HG03060 (cell line): Measurements from ENCODE around the gene MLC1.

ENCODE experiments used
- ATAC-seq: cut with Tn5 transposase; IDR thresholded peaks from one replicate; pipeline ENCODE4 v1.9.1; 2021; ENCODE audit warnings: low read depth, moderate number of reproducible peaks; ENCODE audit not compliant: unreplicated experiment

MLC1 gene

GRCh38 chr22:50085211-50085972 lies at the start of gene MLC1:
MLC1 (minus strand) TSS chr22:50085426; CDS start chr22:50084902, 524 bp downstream.
- no peak for ATAC-seq

DNA sequence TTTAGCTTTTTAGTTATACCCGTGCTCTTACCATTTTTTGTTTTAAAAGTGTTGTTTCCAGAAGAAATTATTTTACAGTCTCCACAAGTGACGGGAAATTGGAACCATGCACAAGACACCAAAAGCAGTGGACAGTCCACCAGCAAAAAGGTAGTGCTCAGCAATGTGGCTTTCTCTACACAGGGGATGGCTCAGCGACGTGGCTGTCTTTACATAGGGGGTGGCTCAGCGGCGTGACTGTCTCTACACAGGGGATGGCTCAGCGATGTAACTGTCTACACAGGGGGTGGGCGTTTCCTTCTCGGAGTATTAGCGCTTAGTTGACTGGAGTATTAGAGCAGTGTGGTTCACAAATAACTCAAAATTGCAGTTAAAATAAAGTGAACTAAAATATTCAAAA lies 49.3 kb upstream of the MLC1 start:
- no peak for ATAC-seq

GRCh38 chr22:50131894-50132293 lies 46.7 kb upstream of the MLC1 start:
- ATAC-seq = no peak

GRCh38 chr22:50129121-50129736 lies 44.0 kb upstream of the MLC1 start:
- ATAC-seq = no peak

DNA sequence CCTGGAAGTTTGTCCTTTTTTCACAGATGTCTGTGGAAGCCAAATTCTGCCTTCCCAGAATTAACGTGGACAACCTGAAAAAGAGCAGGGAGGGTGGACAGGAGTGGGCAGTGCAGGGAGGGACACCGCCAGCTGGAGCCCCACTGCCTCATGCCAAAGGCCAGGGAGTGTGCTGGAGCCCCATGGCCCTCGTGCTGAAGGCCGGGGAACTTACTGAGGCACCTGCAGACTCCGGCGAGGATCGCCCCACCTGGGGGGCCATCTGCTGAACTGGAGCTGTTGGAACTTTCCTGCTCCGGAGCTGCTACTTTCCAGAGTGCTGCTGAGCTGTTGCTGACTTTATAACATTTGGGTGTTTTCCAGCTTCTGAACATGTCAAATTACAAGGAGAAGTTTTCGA lies 39.8 kb upstream of the MLC1 start:
- ATAC-seq = no peak

- no peak for ATAC-seq
Observed at GRCh38 chr22:50123119-50123518, 37.9 kb upstream of the MLC1 start.

GRCh38 chr22:50121202-50121740 lies 36.0 kb upstream of the MLC1 start:
- no peak for ATAC-seq

DNA sequence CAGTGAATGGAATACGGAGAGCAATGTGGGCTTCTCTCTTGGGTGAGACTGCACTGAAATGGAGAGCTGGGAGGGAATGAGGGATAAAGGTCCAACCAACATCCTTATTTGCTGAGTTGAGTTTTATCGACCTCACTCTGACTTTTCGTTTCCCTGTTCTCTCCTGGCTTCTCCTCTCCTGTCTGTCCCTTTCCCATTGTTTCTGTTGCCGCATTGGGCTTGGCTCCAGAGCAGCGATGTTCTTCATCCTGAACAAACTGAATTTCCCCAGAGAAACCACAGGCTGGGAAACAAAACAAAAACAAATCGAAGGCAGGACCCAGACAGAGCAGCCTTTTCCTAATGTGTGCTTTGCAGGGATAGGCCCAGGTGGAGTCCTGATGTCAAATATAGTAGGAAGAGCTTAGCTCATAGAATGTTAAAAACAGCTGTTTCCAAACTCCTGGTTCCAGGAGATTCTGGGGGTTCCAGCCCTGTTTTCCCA lies 34.6 kb upstream of the MLC1 start:
- ATAC-seq = no peak

DNA sequence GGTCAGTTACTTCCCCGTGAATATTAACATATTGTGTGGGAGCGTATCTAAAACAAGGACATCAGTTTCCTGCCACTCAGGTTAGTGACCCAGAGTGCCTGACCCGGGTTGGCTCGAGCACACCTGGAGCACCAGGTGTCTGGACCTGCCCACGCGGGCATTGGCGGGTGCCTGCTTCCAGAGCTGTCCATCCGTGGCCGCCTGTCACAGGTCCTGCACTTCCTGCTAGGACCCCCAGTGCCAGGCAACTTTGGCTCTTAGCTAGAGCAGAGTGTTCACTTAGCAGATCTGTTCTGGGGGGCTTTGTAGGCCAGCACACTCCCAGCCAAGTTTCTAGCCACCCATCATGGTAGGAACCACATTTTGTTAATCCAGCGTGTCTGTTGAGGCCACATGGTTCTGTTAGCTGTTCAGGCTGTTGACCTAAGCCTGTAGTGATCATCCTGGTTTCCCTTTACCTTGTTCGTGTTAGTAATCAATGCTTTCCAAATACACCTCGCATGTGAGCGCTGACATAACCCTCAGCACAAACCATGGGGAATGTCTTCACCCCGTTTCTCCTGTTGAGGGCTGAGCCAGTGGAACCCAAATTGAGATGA lies 34.0 kb upstream of the MLC1 start:
- no peak for ATAC-seq

DNA sequence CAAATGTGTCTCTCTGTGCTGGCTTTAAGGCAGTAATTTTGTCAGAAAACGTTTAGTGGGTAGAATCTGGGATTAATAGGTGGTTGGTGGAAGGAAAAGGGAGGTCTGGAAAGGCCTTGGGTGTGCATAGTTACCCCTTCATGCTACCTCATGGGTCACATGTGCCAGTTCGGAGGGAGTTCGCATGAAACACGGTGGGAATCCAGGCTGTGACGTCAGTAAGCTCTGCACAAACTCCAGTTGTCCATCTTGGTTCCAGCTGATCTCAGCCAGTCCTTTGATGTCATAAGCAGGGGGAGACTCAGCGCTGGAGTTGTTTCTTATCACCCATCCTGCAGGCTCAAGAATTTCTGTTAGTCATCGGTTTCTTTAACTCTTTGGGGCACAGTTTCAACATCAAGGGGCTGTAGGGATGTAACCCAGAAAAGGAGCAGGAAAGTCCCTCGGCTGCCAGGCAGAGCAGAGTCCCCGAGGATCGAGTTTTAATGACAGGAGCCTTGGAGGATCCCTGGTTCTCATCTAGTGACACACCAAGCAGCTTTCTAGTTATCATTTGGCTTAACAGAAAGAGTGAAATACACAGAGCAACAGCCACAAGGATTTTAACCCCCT lies 33.4 kb upstream of the MLC1 start:
- ATAC-seq = no peak

GRCh38 chr22:50118129-50118528 lies 32.9 kb upstream of the MLC1 start:
- no peak for ATAC-seq

DNA sequence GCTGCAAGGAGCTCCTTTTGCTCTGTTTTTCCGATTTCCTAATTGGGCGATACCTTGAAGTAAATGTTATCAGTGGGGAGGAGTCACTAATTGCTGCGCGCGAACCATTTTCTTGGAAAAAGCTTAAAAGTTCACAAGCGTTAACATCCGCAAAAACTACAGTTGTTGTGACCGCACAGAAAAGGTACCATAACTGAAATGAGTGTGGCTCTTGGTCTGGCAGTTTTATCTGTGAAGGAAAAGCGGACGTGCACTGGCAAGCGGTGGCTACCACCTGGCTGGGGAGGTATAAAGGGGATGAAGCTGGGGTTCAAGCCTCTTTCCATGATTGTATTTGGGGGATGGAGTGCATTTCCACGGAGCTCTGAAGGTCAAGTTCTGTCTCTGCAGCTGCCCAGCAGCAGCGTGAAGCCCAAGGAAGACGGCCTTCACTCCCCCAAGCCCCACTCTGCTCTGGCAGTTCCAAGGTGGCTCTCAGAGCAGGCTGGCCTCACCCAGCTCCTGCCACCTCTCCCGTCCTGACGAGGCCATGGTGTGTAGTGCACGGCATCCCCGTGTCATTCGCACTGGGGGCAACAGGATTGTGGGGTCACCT lies 32.0 kb upstream of the MLC1 start:
- no peak for ATAC-seq

GRCh38 chr22:50115693-50116092 lies 30.5 kb upstream of the MLC1 start:
- no peak for ATAC-seq

GRCh38 chr22:50114221-50115021 lies 29.2 kb upstream of the MLC1 start:
- no peak for ATAC-seq

DNA sequence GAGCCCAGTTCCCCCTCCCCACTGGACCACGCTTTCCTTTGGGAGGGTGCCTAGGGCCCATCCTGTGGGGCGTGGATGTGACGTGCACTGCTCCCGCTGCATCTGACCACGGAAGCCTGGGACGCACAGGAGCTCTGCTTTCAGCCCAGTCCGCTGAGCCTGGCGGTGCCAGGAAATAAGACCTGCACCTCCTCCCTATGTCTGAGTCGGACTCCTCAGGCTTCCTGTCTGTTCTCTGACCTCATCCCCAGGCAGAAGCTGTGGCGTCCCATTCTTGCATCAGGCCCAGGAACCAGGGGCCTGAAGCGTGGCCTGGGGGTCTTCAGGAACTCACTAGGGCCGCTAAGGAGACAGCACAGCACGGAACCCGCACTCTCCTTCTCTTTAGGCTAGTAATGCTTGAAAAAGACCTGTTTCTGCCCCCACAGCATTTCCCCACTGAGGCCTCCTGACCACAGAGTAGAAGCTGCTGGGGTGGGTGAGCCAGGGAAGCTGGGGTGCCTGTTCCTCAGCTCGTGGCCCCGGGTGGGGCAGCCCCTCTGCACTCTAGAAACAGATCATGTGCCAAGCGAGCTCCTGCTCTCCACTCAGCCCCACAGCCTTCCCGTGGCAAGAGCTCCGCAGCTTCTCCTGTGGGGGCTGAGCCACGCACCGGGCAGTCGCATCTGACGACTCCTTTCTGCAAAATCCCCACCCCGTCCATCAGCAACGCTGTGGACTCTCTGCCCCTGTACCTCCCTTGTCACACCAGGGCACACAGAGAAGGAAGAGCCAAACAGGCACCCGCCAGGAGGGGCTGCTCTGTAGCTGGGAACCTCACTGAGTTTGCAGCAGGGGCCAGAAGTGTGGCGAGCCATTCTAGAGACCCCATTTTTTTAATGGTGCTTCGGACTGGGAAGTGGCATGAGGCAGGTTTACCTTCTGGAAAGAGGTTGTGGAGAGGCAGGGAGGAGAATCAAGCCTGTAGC lies 27.2 kb upstream of the MLC1 start:
- no peak for ATAC-seq

DNA sequence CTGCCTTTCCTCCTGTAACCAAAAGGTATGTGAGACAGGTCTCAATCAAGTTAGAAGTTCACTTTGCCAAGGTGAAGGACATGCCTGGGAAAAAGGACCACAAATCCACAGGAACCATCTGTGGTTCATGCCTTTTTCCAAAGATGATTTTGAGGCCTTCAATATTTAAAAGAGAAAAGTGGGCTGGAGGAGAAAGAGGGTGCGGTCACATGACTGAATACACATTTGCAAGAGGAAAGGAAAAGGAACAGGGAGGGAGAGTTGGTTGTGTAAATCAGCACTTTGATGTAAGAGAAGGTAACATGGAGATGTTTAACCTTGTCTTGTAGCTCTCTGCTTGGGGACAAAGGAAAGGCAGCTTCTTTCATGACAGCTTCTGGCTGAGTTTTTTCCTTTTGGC lies 25.8 kb upstream of the MLC1 start:
- no peak for ATAC-seq

DNA sequence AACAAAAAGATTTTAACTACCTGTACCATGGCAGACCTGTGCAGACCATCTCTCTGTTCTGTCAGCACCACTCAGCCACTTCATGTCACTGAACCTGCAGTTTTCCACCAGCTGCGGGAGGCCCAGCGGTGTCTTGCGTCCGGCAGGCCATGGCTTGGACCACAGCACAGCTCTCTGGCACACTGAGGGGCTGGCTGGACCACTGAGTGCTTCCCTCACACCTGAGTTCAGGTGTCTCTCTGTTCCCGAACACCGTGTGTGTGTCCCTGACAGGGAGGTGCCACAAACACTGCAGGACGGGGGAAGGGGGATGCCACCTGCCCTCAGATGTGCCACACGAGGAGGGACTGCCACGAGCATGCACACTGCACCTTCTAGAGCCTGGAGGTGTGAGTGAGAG lies 22.3 kb upstream of the MLC1 start:
- no peak for ATAC-seq

DNA sequence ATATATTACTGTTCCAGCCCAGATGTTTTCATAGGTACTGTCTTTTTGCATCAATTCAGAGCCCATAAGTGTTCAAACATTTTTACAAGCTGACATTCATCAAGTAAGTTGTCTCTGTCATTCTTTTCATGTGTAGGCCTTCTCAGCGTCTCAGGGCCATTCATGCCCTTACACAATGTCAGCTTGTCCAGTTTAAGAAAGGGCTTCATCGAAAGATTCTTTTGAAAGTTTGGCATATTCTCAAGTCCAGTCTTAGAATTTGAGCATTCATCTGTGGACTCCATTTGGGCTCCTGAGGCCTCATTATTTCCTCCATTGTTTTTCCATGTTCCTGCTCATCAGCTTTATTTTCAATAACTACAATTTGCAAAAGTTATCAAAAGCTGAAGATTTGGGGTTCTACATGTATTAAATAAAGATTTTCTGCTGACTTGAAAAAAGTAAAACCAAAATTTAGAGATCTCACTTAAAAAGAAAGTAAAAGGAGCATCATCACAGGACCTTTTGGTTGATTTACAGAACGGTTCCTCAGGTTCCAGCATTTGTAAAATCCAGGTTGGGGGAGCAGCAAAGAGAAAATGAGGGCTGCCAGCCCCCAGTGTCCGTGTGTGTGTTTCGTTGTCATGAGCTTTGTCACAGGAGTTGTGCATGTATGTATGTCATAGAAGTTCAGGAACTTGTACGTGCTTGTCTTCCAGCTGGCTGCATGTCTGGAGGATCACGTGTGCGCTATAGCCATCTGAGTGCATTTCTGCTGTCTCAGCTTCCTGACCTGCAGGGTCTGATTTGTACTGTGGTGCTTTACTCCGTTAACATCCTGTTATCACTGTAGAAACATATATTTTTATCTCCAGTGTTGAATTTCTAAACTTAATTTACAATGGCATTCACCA lies 20.2 kb upstream of the MLC1 start:
- ATAC-seq = no peak
